Tongue (tissue), 2 donors: ENCODE data around the gene CEP192. TPM values are rescaled to one million over a fixed set of nuclear protein-coding genes. Genes with fewer than 3 reads are reported as not detected.
"Not testable (repeated sequence)": the region's sequence is repeated elsewhere in the genome, so short reads cannot be mapped to it uniquely, and the experiment has no call there.

Experiments
- DNase-seq: peaks from one replicate; pipeline ENCODE4 v3.0.0-alpha.2; 2015
- total RNA-seq: library from RNA; depleted of rRNA; stranded (reverse); fragments of >200 nt; gene quantifications from one replicate; pipeline ENCODE4 v1.2.3, GENCODE V29; 2014

Gene CEP192
- total RNA-seq, 1 donor from 2014 or later: 45.2 TPM

GRCh38 chr18:13028869-13029268 is 37.7 kb downstream of the CEP192 start:
- peak; percentile 20 for DNase-seq

- DNase-seq: no peak
Observed at GRCh38 chr18:13032173-13032572, 41.0 kb downstream of the CEP192 start.

GRCh38 chr18:13035249-13035914 is 44.2 kb downstream of the CEP192 start:
- no peak for DNase-seq

- DNase-seq: no peak
Observed at GRCh38 chr18:13036622-13037320, 45.6 kb downstream of the CEP192 start.

- no peak for DNase-seq
Observed at GRCh38 chr18:13039806-13040205, 48.6 kb downstream of the CEP192 start.

DNA sequence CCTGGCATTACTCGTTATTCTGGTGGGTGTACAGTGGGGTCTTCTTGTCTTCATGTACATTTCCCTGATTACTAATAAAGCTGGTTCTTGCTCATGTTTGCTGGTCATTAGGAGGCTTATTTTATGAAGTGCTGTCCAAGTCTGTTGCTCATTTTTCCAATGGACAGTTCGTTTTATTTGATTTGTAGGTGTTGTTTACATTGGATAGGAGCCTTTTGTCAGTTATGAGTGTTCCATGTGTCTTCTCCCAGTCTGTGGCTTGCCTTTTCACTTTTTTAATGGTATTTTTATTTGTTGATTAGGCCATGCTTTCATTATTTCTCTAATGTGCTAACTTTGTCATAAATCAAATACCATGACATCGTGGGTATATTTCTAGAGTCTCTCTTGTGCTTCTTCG is 51.9 kb downstream of the CEP192 start:
- DNase-seq: no peak

GRCh38 chr18:13048061-13048595 is 57.0 kb downstream of the CEP192 start:
- DNase-seq: no peak

DNA sequence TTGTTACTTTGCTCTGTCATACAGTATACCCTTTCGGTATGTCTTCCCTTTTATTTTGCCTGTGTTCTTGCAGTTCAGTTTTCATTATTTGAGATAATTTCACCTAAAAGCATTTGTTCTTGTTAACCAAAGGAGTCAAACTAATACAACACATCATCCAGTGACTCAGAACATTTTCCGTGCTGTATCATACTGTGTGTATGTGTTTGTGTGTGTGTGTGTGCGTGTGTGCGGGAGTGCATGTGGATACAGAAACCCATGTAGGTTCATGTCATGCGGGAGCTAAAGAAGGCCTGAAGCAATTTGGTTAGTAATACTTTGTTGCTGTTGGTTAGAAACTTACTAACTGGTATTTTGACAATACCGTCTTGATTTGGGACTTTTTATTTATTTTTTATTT is 60.0 kb downstream of the CEP192 start:
- no peak for DNase-seq

GRCh38 chr18:13051950-13052349 is 60.8 kb downstream of the CEP192 start:
- DNase-seq: no peak

DNA sequence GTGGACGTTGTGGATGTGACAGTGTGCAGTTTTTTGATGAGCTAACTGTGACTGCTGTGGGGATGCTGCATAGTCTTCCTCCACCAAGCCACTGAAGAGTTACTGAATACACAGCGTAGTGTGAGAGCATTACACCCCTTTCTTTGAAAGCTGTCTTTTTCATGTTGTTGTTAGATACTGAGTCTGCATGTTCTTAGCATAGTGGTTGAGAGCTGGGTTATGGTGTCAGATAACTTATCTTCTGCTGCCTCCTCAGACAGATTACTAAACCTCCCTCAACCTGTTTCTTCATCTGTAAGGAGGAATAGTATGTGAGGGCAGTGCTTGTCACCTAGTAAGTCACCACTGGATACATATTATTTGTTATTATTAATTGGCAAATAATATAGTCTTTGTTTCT is 63.2 kb downstream of the CEP192 start:
- DNase-seq: no peak

GRCh38 chr18:13061630-13062189 is 70.5 kb downstream of the CEP192 start:
- no peak for DNase-seq

- DNase-seq: no peak
Observed at GRCh38 chr18:13067124-13067523, 76.0 kb downstream of the CEP192 start.

GRCh38 chr18:13067966-13068365 is 76.8 kb downstream of the CEP192 start:
- DNase-seq: no peak

DNA sequence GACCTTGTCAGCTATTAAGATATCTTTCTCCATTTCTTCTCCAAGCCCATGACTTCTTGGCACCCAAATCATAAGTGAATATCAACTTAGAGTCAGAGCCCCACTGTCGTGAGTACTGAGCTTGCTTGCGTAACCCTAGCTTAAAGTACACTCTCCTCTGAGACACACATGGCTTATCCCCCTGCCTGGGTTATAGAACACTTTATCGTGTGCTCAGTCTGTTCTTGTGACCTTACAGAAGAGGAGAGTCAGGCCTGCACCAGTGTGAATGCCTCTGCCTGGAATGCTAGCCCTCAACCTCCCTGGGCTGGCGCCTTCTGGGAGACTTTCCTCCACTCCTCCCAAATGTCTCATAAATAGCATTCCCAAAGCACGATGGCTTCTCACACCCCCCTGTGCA is 79.3 kb downstream of the CEP192 start:
- DNase-seq: no peak

GRCh38 chr18:13076886-13077285 is 85.7 kb downstream of the CEP192 start:
- DNase-seq: no peak

DNA sequence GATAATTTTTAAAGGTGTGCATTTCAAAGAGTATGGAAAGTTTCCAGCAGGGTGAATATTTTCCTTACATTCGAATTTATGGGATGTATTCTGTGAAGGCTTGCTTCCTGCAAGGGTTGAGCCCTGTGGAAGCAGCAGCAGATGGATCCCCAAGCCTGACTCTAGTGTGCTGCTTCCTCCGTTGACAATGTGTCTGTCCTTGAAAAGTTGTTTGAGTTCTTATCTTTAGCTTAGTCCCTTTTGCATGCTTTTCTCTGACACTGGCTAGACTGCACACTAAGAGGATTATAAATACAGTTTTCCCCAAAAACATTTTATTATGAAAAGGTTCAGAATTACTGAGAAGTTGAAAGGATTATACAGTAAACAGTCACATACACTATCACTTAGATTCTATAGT is 86.3 kb downstream of the CEP192 start:
- DNase-seq: no peak

- DNase-seq: not testable (repeated sequence)
Observed at GRCh38 chr18:13078065-13078464, 86.9 kb downstream of the CEP192 start.

GRCh38 chr18:13086906-13087305 is 95.7 kb downstream of the CEP192 start:
- no peak for DNase-seq

GRCh38 chr18:13095466-13095865 is 104.3 kb downstream of the CEP192 start:
- no peak for DNase-seq

GRCh38 chr18:13096232-13096631 is 105.1 kb downstream of the CEP192 start:
- DNase-seq: no peak

- DNase-seq: no peak
Observed at GRCh38 chr18:13096719-13097118, 105.6 kb downstream of the CEP192 start.

- not testable (repeated sequence) for DNase-seq
Observed at GRCh38 chr18:13098104-13098503, 106.9 kb downstream of the CEP192 start.

DNA sequence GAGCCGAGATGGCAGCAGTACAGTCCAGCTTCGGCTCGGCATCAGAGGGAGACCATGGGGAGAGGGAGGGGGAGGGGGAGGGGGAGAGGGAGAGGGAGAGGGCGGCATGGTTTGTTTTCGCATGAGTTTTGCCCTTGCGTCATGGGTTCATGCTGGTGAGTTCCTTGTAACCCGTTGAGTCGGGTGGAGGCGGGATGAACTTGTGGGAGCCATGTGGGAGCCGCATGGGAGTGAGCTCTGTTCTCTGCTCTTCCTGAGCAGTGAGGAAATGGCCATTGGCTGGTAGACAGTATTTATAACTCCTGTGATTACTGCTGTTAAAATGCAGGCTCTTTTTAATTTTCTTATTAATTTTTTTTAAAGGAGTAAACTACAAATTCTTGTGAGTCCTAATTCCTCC is 108.0 kb downstream of the CEP192 start:
- no peak for DNase-seq
